GM21423 (cell line): ENCODE results near the gene PYGO1.
A peak's percentile ranks its signal among the peaks of the same experiment; 100 is the strongest.

Experiments used
- ATAC-seq: cut with Tn5 transposase; IDR thresholded peaks from one replicate; pipeline ENCODE4 v1.9.1; 2021; ENCODE audit warnings: mild to moderate bottlenecking, moderate library complexity; ENCODE audit not compliant: unreplicated experiment

The PYGO1 gene

GRCh38 chr15:55573224-55573623, 14.9 kb downstream of the PYGO1 start:
- no peak for ATAC-seq

GRCh38 chr15:55564347-55565145, 23.6 kb downstream of the PYGO1 start:
- no peak for ATAC-seq

- ATAC-seq: no peak
These were observed 25.5 kb downstream of the PYGO1 start for GRCh38 chr15:55562601-55563000.

- ATAC-seq: no peak
These were observed 33.1 kb downstream of the PYGO1 start for GRCh38 chr15:55555089-55555488.

GRCh38 chr15:55552926-55553325, 35.2 kb downstream of the PYGO1 start:
- no peak for ATAC-seq

- no peak for ATAC-seq
These were observed 35.7 kb downstream of the PYGO1 start for GRCh38 chr15:55552451-55552850.

GRCh38 chr15:55549305-55549704, 38.8 kb downstream of the PYGO1 start:
- no peak for ATAC-seq

- no peak for ATAC-seq
These were observed 41.4 kb downstream of the PYGO1 start for GRCh38 chr15:55546718-55547117.

GRCh38 chr15:55535436-55535835, 52.7 kb downstream of the PYGO1 start:
- ATAC-seq: no peak

GRCh38 chr15:55532944-55533343, 55.2 kb downstream of the PYGO1 start:
- ATAC-seq: no peak

GRCh38 chr15:55530861-55531313, 57.3 kb downstream of the PYGO1 start:
- no peak for ATAC-seq

- no peak for ATAC-seq
These were observed 59.3 kb downstream of the PYGO1 start for GRCh38 chr15:55528812-55529211.

GRCh38 chr15:55527150-55527549, 61.0 kb downstream of the PYGO1 start:
- no peak for ATAC-seq

GRCh38 chr15:55526559-55527036, 61.5 kb downstream of the PYGO1 start:
- ATAC-seq: peak; percentile 84

- no peak for ATAC-seq
These were observed 65.2 kb downstream of the PYGO1 start for GRCh38 chr15:55522742-55523450.

GRCh38 chr15:55518641-55519040, 69.5 kb downstream of the PYGO1 start:
- no peak for ATAC-seq

- ATAC-seq: no peak
These were observed 70.1 kb downstream of the PYGO1 start for GRCh38 chr15:55518009-55518408.

- no peak for ATAC-seq
These were observed 72.0 kb downstream of the PYGO1 start for GRCh38 chr15:55515991-55516776.

- ATAC-seq: no peak
These were observed 72.7 kb downstream of the PYGO1 start for GRCh38 chr15:55515491-55515890.

GRCh38 chr15:55514414-55514850, 73.7 kb downstream of the PYGO1 start:
- no peak for ATAC-seq
